ENCODE measurements around the gene OXCT2.
A peak's percentile ranks its signal among the peaks of the same experiment; 100 is the strongest.
"Not testable (repeated sequence)": the region's sequence is repeated elsewhere in the genome, so short reads cannot be mapped to it uniquely, and the experiment has no call there.

The OXCT2 gene

GRCh38 chr1:39771022-39771532, at the start of gene OXCT2:
TSS of gene OXCT2 (minus strand) at chr1:39771348. CDS start at chr1:39771255, 93 bp downstream.
- H3K4me3 ChIP-seq (ENCODE audit: low read depth, low read length), result peak within 1 kb of the TSS; percentile 44
- DNase-seq (ENCODE audit: low read depth), result not testable (repeated sequence)

DNA sequence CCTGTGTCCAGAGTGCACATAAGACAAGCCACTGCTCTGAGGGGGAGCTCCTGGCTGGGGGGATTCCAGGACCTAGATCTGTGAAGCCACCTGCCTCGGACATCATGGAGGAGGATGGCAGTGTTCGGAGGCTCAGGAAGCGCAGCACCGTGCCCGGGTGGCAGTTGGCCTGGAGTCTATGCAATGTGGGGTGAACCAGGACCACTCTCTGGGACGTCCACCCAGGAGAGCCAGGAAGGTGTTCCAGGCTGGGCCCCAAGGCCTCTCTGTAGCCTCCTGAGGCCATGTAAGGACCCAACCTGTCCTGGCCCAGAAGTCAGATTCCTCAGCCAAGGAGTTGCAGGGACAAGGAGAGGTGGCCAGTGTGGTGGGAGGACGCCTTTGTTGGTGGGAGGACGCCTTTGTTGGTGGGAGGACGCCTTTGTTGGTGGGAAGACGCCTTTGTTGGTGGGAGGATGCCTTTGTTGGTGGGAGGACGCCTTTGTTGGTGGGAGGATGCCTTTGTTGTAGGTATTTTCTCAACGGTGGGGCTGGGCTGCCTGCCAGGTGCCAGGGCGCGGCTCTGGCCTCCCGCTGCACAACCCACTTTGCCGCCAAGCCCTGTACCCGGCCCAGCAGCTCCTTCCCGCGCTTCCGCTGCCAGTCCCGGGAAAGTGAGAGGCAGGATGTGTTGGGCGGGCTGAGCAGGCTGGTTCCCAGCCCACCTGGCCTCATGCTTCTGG, 48.1 kb upstream of the OXCT2 start:
- no peak for DNase-seq (ENCODE audit: low read depth)
- H3K4me3 ChIP-seq (ENCODE audit: low read depth, low read length), result no peak overlapping the region
- no peak for TF ChIP-seq CTCF (IDR thresholded peaks at IDR 0.05; ENCODE audit: insufficient read depth, low read depth, low read length, missing control alignments)

DNA sequence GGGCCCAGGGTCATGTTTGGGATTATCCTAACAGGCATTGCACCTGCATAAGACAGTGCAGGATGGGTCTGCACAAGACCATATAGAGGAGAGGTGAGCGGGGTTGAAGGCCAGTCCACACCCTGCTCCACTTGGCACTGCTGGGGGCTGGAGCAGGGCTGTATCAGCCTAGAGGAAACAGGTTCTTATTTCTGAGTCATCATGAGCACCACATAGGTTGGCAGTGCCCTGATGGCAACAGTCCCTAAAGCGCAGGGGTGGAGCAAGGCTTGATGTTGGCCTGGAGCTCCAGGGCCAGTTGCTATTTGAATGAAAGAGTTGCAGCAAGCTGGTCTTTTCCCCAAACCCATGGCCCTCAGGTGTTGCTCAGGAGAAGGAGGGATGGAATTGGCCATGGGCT, 47.3 kb upstream of the OXCT2 start:
- no peak for DNase-seq (ENCODE audit: low read depth)
- H3K4me3 ChIP-seq (ENCODE audit: low read depth, low read length), result no peak overlapping the region
- no peak for TF ChIP-seq CTCF (IDR thresholded peaks at IDR 0.05; ENCODE audit: insufficient read depth, low read depth, low read length, missing control alignments)

GRCh38 chr1:39817091-39817932, 46.2 kb upstream of the OXCT2 start:
- peak overlapping the region; percentile 45 for H3K4me3 ChIP-seq (ENCODE audit: low read depth, low read length)
- peak; percentile 95 for DNase-seq (ENCODE audit: low read depth)

DNA sequence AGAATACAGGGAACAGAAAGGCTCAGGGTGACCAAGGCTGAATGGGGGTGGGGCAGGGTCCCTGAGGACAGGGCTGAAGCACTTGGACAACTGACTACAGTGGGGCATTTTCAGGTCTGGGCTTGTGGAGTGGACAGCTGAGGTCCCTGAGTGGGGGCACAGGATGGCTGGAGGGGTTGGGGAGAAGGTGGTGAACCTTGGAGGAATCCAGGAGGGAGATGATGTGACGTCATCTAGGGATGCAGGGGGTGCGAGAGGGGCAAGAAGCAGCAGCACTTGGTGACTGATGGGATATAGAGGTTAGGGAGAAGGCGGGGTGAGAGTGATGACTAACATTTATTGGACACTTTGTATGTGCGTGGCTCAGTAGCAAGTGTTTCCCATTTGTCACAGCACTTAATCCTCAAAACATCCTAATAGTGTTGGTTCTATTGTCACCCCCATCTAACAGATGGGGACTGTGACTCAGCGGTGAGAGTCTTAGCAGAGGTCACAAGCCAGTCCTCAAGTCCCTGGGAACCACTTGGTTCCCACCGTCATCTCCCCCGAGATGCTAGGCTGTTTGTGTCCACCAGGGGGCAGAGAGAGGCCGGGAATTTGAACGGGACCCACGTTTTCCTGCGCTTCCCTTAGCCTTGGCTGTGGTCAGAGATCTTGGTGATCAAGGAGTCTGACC, 45.4 kb upstream of the OXCT2 start:
- DNase-seq (ENCODE audit: low read depth), result peak; percentile 81
- H3K4me3 ChIP-seq (ENCODE audit: low read depth, low read length), result peak overlapping the region; percentile 45
- peak; percentile 84 for TF ChIP-seq CTCF (IDR thresholded peaks at IDR 0.05; ENCODE audit: insufficient read depth, low read depth, low read length, missing control alignments)

- no peak overlapping the region for H3K4me3 ChIP-seq (ENCODE audit: low read depth, low read length)
- TF ChIP-seq CTCF (IDR thresholded peaks at IDR 0.05; ENCODE audit: insufficient read depth, low read depth, low read length, missing control alignments), result no peak
- no peak for DNase-seq (ENCODE audit: low read depth)
Observed at GRCh38 chr1:39812913-39813312, 41.8 kb upstream of the OXCT2 start.

DNA sequence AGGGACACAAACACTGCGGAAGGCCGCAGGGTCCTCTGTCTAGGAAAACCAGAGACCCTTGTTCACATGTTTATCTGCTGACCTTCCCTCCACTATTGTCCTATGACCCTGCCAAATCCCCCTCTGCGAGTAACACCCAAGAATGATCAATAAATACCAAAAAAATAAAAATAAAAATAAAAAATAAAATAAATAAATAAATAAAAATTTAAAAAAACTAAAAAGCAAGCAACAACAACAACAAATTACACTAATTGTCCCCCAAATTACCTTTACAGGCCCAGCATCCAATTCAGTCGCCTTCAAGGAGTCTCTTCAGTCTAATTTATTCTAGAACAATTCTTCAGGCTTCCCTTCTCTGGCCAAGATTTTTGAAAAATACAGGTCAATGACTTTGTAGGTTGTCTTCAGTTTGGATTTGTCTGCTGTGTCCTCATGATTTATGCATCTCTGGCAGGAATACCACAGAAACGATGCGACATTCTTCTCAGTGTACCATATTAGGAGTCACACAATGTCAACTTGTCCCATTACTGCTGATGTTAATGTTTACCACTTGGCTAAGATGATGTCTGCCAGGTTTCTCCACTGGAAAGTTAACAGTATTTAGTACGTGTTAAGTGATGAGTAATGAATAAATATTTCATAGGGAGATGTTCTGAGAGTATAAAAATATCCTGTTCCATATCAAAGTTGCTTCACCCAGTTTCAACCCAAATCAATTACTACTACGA, 37.8 kb upstream of the OXCT2 start:
- no peak for DNase-seq (ENCODE audit: low read depth)
- TF ChIP-seq CTCF (IDR thresholded peaks at IDR 0.05; ENCODE audit: insufficient read depth, low read depth, low read length, missing control alignments), result no peak
- no peak overlapping the region for H3K4me3 ChIP-seq (ENCODE audit: low read depth, low read length)
